SU-DHL-6 (cell line): ENCODE data around the gene PPM1G.

Experiments
- EZH2phosphoT487 ChIP-seq: fragments of 200-600 bp; sonication (generic), shearing (Covaris generic); conservative IDR thresholded peaks from 2 replicates; pipeline ENCODE4 v1.6.1; 2018; ENCODE audit warnings: mild to moderate bottlenecking, antibody characterized with exemption, low read length, moderate library complexity, mixed read lengths
- TF ChIP-seq, protein P1 (sequence below): fragments of 200-600 bp; sonication (generic); IDR thresholded peaks from one replicate; pipeline ENCODE4 v1.5.1; 2017; ENCODE audit warnings: antibody characterized with exemption, mild to moderate bottlenecking, low read length, moderate library complexity; ENCODE audit not compliant: insufficient read depth, poor library complexity, severe bottlenecking

DNA sequence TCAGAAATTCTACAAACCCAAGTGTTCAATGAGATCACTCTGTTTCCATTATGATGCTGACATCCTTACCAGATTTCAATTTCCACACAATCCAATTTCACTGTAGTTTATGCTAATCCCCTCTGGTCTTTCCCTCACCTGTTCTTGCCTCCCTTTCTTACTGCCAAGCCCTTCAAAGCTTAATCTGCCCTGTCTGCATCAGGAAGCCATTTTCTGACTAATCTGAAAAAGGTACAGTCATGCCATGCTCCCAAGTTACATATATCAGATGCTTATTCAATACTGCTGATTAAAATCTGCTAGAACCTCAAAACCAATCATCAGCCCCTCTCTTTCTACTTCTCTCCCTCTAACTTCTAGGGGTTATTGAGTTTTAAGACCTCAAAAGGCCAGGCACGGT is 41.7 kb upstream of the PPM1G start:
- TF ChIP-seq, protein P1, sequence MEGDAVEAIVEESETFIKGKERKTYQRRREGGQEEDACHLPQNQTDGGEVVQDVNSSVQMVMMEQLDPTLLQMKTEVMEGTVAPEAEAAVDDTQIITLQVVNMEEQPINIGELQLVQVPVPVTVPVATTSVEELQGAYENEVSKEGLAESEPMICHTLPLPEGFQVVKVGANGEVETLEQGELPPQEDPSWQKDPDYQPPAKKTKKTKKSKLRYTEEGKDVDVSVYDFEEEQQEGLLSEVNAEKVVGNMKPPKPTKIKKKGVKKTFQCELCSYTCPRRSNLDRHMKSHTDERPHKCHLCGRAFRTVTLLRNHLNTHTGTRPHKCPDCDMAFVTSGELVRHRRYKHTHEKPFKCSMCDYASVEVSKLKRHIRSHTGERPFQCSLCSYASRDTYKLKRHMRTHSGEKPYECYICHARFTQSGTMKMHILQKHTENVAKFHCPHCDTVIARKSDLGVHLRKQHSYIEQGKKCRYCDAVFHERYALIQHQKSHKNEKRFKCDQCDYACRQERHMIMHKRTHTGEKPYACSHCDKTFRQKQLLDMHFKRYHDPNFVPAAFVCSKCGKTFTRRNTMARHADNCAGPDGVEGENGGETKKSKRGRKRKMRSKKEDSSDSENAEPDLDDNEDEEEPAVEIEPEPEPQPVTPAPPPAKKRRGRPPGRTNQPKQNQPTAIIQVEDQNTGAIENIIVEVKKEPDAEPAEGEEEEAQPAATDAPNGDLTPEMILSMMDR, result no peak
- TF ChIP-seq EZH2phosphoT487, result no peak
